Measurements from ENCODE around the gene WDR62.

GRCh38 chr19:36149673-36150406 lies 95.1 kb downstream of the WDR62 start:
- TF ChIP-seq CTCF (IDR thresholded peaks at IDR 0.05) (no peak), POLR2A (IDR thresholded peaks at IDR 0.05) (no peak)
